K562 (cell line): ENCODE data around the gene SH2D5. TPM values are rescaled to one million over a fixed set of nuclear protein-coding genes. Genes with fewer than 3 reads are reported as not detected.

Experiments
- CTBP1 ChIP-seq: fragments of 450-650 bp; IDR thresholded peaks from 2 replicates; pipeline ENCODE4 v1.6.1; 2016; ENCODE audit warnings: borderline replicate concordance
- E2F6 ChIP-seq, 2 experiments: IDR thresholded peaks; 2 replicates each; pipeline ENCODE4 v1.6.1; 2011; ENCODE audit warnings: borderline replicate concordance in 1 of 2, control low read depth in 1 of 2, low read depth in 1 of 2, low read length in 1 of 2, mild to moderate bottlenecking in 1 of 2, mixed read lengths in 1 of 2, moderate library complexity in 1 of 2; ENCODE audit not compliant: insufficient read depth in 1 of 2, insufficient read length in 1 of 2, poor library complexity in 1 of 2, severe bottlenecking in 1 of 2; ENCODE audit errors: extremely low read depth in 1 of 2
- ESRRA ChIP-seq: fragments of 450-650 bp; IDR thresholded peaks from 2 replicates; pipeline ENCODE4 v1.6.1; 2014; ENCODE audit warnings: low read depth, mild to moderate bottlenecking, moderate library complexity, borderline replicate concordance
- FOXM1 ChIP-seq, 2 experiments: fragments of 450-650 bp in 1 of 2; sonication (generic) in 1 of 2; formaldehyde crosslinking in 1 of 2; IDR thresholded peaks; 2 replicates each; pipeline versions ENCODE4 v1.6.1 to v1.9.0; 2017 to 2022; ENCODE audit warnings: low read depth in 2 of 2, mild to moderate bottlenecking in 2 of 2, missing genetic modification reagents in 1 of 2, moderate library complexity in 1 of 2
- HDAC1 ChIP-seq, 2 experiments: fragments of 450-650 bp; IDR thresholded peaks; 2 replicates each; pipeline ENCODE4 v1.6.1; 2016 to 2017; ENCODE audit warnings: inconsistent platforms in 1 of 2, mild to moderate bottlenecking in 1 of 2, moderate library complexity in 1 of 2
- MAX ChIP-seq: sonication (generic); formaldehyde crosslinking; IDR thresholded peaks from 2 replicates; pipeline ENCODE4 v1.9.0; 2022; ENCODE audit warnings: mild to moderate bottlenecking, missing genetic modification reagents
- NFIC ChIP-seq: fragments of 450-650 bp; IDR thresholded peaks from 2 replicates; pipeline ENCODE4 v1.6.1; 2017; ENCODE audit warnings: mild to moderate bottlenecking, inconsistent platforms
- NONO ChIP-seq, 2 experiments: fragments of 200-400 bp in 1 of 2; fragments of 450-650 bp in 1 of 2; formaldehyde crosslinking in 1 of 2; IDR thresholded peaks; 2 replicates each; pipeline ENCODE4 v1.6.1; 2017; ENCODE audit warnings: low read depth in 2 of 2, mild to moderate bottlenecking in 2 of 2, moderate library complexity in 2 of 2, low read length in 1 of 2
- SAP30 ChIP-seq: fragments of 200-600 bp; sonication (generic); IDR thresholded peaks from 2 replicates; pipeline ENCODE4 v1.6.1; 2012; ENCODE audit warnings: borderline replicate concordance, low read depth, mild to moderate bottlenecking, moderate library complexity, low read length, control low read depth, inconsistent platforms; ENCODE audit not compliant: insufficient read depth, poor library complexity, severe bottlenecking
- TBP ChIP-seq: optimal IDR thresholded peaks from 2 replicates; pipeline ENCODE3; 2011; ENCODE audit warnings: low read depth, low read length, improper control_type of control experiment
- TCF7L2 ChIP-seq: fragments of 150-350 bp; IDR thresholded peaks from 2 replicates; pipeline ENCODE4 v1.6.1; 2016; ENCODE audit warnings: low read depth, mild to moderate bottlenecking, low read length, moderate library complexity
- USF1 ChIP-seq: sonication (generic); formaldehyde crosslinking; IDR thresholded peaks from 2 replicates; pipeline ENCODE4 v1.9.0; 2022; ENCODE audit warnings: mild to moderate bottlenecking, missing genetic modification reagents
- YY1 ChIP-seq, 3 experiments: IDR thresholded peaks; 2 replicates each; pipeline ENCODE4 v1.6.1; 2011; ENCODE audit warnings: low read length in 2 of 3, mild to moderate bottlenecking in 2 of 3, moderate library complexity in 2 of 3, borderline replicate concordance in 1 of 3, control low read depth in 1 of 3, low read depth in 1 of 3; ENCODE audit not compliant: insufficient read depth in 3 of 3, insufficient replicate concordance in 2 of 3, control insufficient read depth in 1 of 3, insufficient read length in 1 of 3; ENCODE audit errors: extremely low read depth in 1 of 3
- ZBTB11 ChIP-seq, 3 experiments: fragments of 200-800 bp in 1 of 3; fragments of 250-450 bp in 1 of 3; fragments of 450-650 bp in 1 of 3; sonication (Bioruptor Pico) in 1 of 3; sonication (Bioruptor generic) in 1 of 3; formaldehyde crosslinking in 1 of 3; IDR thresholded peaks; 2 replicates each; pipeline versions ENCODE4 v1.6.1 to v1.8.0; 2016 to 2022; ENCODE audit warnings: mild to moderate bottlenecking in 2 of 3, missing genetic modification characterization in 2 of 3, missing compliant biosample characterization in 1 of 3, moderate library complexity in 1 of 3
- ZNF740 ChIP-seq, 3 experiments: fragments of 200-800 bp in 1 of 3; sonication (Bioruptor generic) in 1 of 3; sonication (generic) in 1 of 3; formaldehyde crosslinking in 1 of 3; IDR thresholded peaks; 2 replicates each; pipeline versions ENCODE4 v1.6.1 to v1.8.0; 2016 to 2022; ENCODE audit warnings: mild to moderate bottlenecking in 2 of 3, missing compliant biosample characterization in 2 of 3, missing genetic modification characterization in 2 of 3, missing genetic modification reagents in 1 of 3
- polyA plus RNA-seq, 8 experiments: library from polyadenylated mRNA; depleted of rRNA in 4 of 8; stranded (reverse) in 5 of 8; unstranded in 3 of 8; fragments of >200 nt; fragmentation: Nextera tagmentation in 2 of 8; fragmentation: Illumina TruSeq in 1 of 8; extraction: Ambion mirVana in 2 of 8; extraction: Trizol in 1 of 8; gene quantifications; 2 replicates each; pipeline versions ENCODE4 v1.2.1 to v1.2.3, GENCODE V29; 2011 to 2014; ENCODE audit warnings: inconsistent platforms in 1 of 8, missing spikeins in 1 of 8
- total RNA-seq, 7 experiments: library from RNA; depleted of rRNA in 6 of 7; stranded (reverse); fragments of >200 nt in 6 of 7; fragmentation: Illumina TruSeq in 2 of 7; extraction: Trizol in 2 of 7; gene quantifications; 2 replicates each; pipeline versions ENCODE4 v1.2.1 to v1.2.3, GENCODE V29; 2011 to 2021; ENCODE audit warnings: low replicate concordance in 1 of 7

Gene SH2D5
- total and polyA plus RNA-seq, 9 of the 15 experiments (the other 6 are each of a cell fraction or from before 2014, with no cell fraction given): 0.06 to 0.11 TPM; not detected in 7

- TF ChIP-seq ZBTB11 (CRISPR knock-in tag; IDR thresholded peaks at IDR 0.05) (no peak), NONO (IDR thresholded peaks at IDR 0.05; ENCODE audit: low read depth in 2 of 2, low read length in 1 of 2) (peak in 1 of 2 experiments; percentile 67; a peak in 1 of 4 replicates), TCF7L2 (no peak), FOXM1 (IDR thresholded peaks at IDR 0.05; ENCODE audit: low read depth) (no peak), FOXM1 (CRISPR knock-in tag; IDR thresholded peaks at IDR 0.05; ENCODE audit: low read depth) (peak; percentile 78; the same call in 1 of the 2 replicates), MAX (peak; percentile 26), NFIC (peak; percentile 71), TBP (peak; percentile 19), HDAC1 (IDR thresholded peaks at IDR 0.05) (0 out of 4 replicates have a peak, but pooled peaks of 1 of the 2 experiments have one; percentile 23), E2F6 (IDR thresholded peaks at IDR 0.05; ENCODE audit: borderline replicate concordance in 1 of 2, extremely low read depth in 1 of 2, insufficient read depth in 1 of 2, insufficient read length in 1 of 2, low read depth in 1 of 2, low read length in 1 of 2, poor library complexity in 1 of 2, severe bottlenecking in 1 of 2) (peak; percentile 86 to 91), YY1 (IDR thresholded peaks at IDR 0.05; ENCODE audit: borderline replicate concordance in 1 of 3, control insufficient read depth in 1 of 3, extremely low read depth in 1 of 3, insufficient read depth in 3 of 3, insufficient read length in 1 of 3, insufficient replicate concordance in 2 of 3, low read depth in 1 of 3, low read length in 2 of 3) (no peak), USF1 (CRISPR knock-in tag) (0 out of 2 replicates have a peak, but pooled peaks have one; percentile 31), ZNF740 (CRISPR knock-in tag; IDR thresholded peaks at IDR 0.05) (no peak), ZNF740 (tag; IDR thresholded peaks at IDR 0.05) (no peak), ESRRA (peak; percentile 34; the same call in 1 of the 2 replicates), CTBP1 (peak; percentile 24; the same call in 1 of the 2 replicates), SAP30 (peak; percentile 87)
These were observed 14.8 kb downstream of the SH2D5 start, which contains the start of gene KIF17 (continued) for GRCh38 chr1:20717452-20718342.
